Activated CD4-positive, alpha-beta T cell treated with anti-CD3 and anti-CD28 coated beads, Interleukin-2, Interleukin-4, amounts not matched to agents 100 ng/mL and 50 ng/mL, durations not matched to agents 16 hours and 8 hours (primary cell): ENCODE results near the gene GRM3.
A peak's percentile ranks its signal among the peaks of the same experiment; 100 is the strongest.

Source experiments
- DNase-seq: peaks from one replicate; pipeline ENCODE4 v3.0.0-alpha.2; 2020; ENCODE audit warnings: low spot score

GRM3 gene

DNA sequence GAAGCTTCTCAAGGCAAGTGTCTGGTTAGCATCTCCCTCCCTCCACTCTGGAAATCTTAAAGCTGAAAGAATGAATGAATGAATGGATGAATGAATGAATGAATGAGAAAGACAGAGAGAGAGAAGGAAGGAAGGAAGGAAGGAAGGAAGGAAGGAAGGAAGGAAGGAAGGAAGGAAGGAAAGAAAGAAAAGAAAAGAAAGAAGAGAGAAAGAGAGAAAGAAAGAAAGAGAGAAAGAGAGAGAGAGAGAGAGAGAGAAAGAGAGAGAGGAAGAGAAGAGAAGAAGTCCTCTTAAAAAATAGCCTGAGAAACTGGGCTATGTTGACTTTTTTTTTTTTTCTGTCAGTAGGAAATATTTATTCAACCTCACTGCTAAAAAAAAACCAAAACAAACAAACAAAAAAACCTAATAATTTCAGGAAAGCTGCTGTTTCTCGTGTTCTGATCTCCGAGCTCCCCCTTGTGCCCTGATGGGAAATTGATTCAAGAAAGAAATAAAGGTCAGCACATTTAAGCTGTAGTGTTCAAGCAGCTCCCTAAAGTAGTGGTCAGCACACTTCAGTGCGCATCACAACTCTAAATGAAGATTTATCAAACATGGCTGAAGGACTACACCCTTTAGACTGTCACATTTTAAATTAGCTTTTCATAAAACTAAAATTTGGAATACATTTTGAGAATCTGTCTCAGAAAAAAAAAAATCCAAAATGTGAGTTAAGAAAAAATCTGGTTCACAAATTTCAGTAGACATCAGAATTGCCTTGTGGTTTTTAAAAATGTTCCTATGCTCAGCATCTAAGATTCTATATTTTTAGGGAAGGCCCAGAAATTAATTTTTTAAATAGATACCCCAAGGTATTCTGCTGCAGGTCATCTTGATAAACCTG, 261.5 kb downstream of the GRM3 start:
- peak; percentile 9 for DNase-seq

DNA sequence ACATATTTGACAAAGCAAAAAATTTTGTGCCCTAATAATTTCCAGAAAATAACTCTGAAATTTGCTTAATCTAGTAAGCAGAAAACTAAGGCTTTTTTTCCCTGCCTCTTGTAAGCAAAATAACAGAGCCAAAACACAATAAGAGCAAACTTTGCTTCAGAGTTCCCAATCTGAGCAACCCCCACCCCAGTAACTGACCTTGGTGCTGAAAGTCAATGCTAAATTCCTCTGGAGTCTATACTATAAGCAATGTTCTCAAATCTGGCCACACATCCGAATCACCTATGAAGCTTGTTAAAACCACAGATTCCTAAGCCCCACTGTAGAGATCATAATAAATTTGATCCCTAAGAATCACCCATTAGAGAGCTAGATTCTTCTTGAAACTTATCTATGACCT, 265.2 kb downstream of the GRM3 start:
- no peak for DNase-seq

DNA sequence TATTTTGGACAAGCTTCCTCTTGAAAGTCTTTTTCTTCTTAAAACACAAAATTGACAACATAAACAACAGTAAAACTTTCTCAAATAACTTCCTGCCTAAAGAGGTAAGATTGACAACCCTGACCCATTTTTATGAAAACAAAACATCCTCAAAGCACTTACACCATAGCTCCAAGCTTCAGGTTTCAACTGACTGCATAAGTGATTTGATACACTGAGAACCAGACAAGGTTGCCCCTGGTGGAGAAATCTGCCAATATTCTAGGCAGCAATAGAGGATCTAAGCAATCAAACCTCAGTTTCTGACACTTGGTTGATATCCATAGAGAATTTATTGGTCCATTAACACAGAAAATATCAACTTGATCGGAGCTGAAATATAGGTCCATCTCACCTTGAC, 267.9 kb downstream of the GRM3 start:
- DNase-seq: no peak

DNA sequence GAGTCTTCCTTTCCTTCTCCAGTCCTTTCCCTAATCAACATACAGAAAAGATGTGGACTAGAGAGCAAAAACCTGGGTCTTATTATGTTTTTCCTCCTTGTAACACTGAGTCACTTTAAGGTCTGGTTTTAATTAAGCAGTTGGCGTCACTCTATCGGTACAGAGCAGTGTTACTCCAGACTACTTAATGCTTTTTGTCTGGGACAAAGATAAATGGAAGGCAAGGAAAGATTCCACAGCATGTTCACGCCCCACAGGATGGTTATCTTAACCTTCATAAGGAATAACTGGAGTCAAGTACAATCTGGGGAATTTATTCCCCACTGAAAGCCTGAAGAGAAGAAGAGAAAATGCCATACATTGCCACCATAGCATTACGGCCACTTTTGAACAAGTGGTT, 270.0 kb downstream of the GRM3 start:
- DNase-seq: no peak
